ENCODE measurements around the gene SMOC2.

- TF ChIP-seq CTCF (IDR thresholded peaks at IDR 0.05; ENCODE audit: poor library complexity, severe bottlenecking): no peak
- TF ChIP-seq POLR2AphosphoS5 (IDR thresholded peaks at IDR 0.05): no peak
- TF ChIP-seq EZH2 (IDR thresholded peaks at IDR 0.05; ENCODE audit: borderline replicate concordance, insufficient read depth, low read length, poor library complexity, severe bottlenecking): no peak
- TF ChIP-seq EP300 (conservative IDR thresholded peaks at IDR 0.05; ENCODE audit: poor library complexity, severe bottlenecking): no peak
Measured at GRCh38 chr6:168620578-168620977, 179.6 kb downstream of the SMOC2 start.
